Activated naive CD4-positive, alpha-beta T cell treated with anti-CD3 and anti-CD28 coated beads, Interleukin-2, amount 50 U/mL, for 72 hours (primary cell): Measurements from ENCODE around the gene ESCO1. TPM values are rescaled to one million over a fixed set of nuclear protein-coding genes. Genes with fewer than 3 reads are reported as not detected.

Experiments used
- ATAC-seq, 2 donors: fragments of 150-1000 bp; cut with Tn5 transposase; 2 replicates each; pipeline ENCODE4 v1.10.0; 2021; ENCODE audit warnings: mild to moderate bottlenecking in 2 of 2, moderate library complexity in 2 of 2
- DNase-seq, 2 donors: peaks; one replicate each; pipeline ENCODE4 v3.0.0; 2021 to 2022; ENCODE audit warnings: low spot score in 2 of 2
- H3K27ac Mint-ChIP-seq, 2 donors: one replicate each; pipeline ENCODE4 v1.8.0; 2022; ENCODE audit warnings: mild to moderate bottlenecking in 2 of 2, mixed read lengths in 2 of 2
- H3K36me3 Mint-ChIP-seq, 2 donors: one replicate each; pipeline ENCODE4 v1.8.0; 2022; ENCODE audit warnings: mixed read lengths in 2 of 2
- H3K9me3 Mint-ChIP-seq, 2 donors: one replicate each; pipeline ENCODE4 v1.8.0; 2022; ENCODE audit warnings: mixed read lengths in 2 of 2
- total RNA-seq, 2 donors: library from RNA; stranded (reverse); gene quantifications; one replicate each; pipeline ENCODE4 v1.2.3, GENCODE V29; 2022

ESCO1 gene
- total RNA-seq, 2 donors from 2014 or later, result 19.7 to 25.9 TPM

DNA sequence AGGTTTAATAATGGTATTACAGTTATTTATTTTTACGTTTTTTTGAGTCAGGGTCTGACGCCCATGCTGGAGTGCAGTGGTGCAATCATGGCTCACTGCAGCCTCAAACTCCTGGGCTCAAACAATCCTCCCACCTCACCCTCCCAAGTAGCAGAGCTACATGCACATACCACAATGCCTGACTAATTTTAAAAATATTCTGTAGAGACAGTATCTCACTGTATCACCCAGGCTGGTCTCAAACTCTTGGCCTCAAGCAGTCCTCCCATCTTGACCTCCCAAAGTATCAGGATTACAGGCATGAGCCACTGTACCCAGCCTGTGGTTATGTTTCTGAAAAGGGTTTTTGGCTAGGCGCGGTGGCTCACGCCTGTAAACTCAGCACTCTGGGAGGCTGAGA lies 120.8 kb downstream of the ESCO1 start:
- Mint-ChIP-seq H3K27ac (no peak overlapping the region), H3K36me3 (no peaks in the 10 kb centered on the region), H3K9me3 (no peaks in the 10 kb centered on the region)
- no peak for ATAC-seq
- DNase-seq, result no peak

Other genes starting within 250 kb of the ESCO1 start
- 100 to 1,000 TPM in 1 of 2 donors, 10 to 100 TPM in 1; 88.2 to 135 TPM for gene SNRPD1, start 11.6 kb upstream of the ESCO1 start, total RNA-seq
- 10 to 100 TPM; 19.9 to 39.7 TPM for gene ABHD3, start 104.1 kb upstream of the ESCO1 start, total RNA-seq
- 10 to 100 TPM; 32.5 to 43.7 TPM for gene MIB1, start 140.1 kb upstream of the ESCO1 start, total RNA-seq